MCF 10A (cell line): ENCODE measurements around the gene RBM26. TPM values are rescaled to one million over a fixed set of nuclear protein-coding genes. Genes with fewer than 3 reads are reported as not detected.

ENCODE experiments used
- BruUV-seq: library from RNA; stranded (reverse); fragments of 400-500 nt; replicated peaks from 2 replicates; lab custom pipeline; 2021; lab: Mats Ljungman, UMichigan
- CTCF ChIA-PET: fragments of 300-600 bp; sonication (Branson Sonifier 250); formaldehyde crosslinking; extraction: SDS; loops from one replicate; lab custom pipeline; 2021; ENCODE audit warnings: antibody characterized with exemption, inconsistent platforms; lab: Yijun Ruan, JAX
- POLR2A ChIA-PET: fragments of 300-600, 350-650 bp; sonication (Branson Sonifier 250); formaldehyde crosslinking; extraction: SDS; loops from one replicate; lab custom pipeline; 2020; ENCODE audit warnings: antibody characterized with exemption, inconsistent platforms; lab: Yijun Ruan, JAX
- DNase-seq: peaks from one replicate; pipeline ENCODE4 v3.0.0-alpha.2; 2018; ENCODE audit not compliant: unreplicated experiment
- H3K27ac Mint-ChIP-seq: one replicate; pipeline ENCODE4 v1.8.0; 2022; ENCODE audit warnings: mild to moderate bottlenecking, low read depth, mixed read lengths; ENCODE audit not compliant: unreplicated experiment
- H3K27me3 Mint-ChIP-seq: one replicate; pipeline ENCODE4 v1.8.0; 2022; ENCODE audit warnings: mixed read lengths; ENCODE audit not compliant: insufficient read depth, unreplicated experiment
- H3K36me3 Mint-ChIP-seq: one replicate; pipeline ENCODE4 v1.8.0; 2022; ENCODE audit warnings: mild to moderate bottlenecking, moderate library complexity, mixed read lengths; ENCODE audit not compliant: insufficient read depth, unreplicated experiment
- H3K4me1 Mint-ChIP-seq: one replicate; pipeline ENCODE4 v1.8.0; 2022; ENCODE audit warnings: mixed read lengths; ENCODE audit not compliant: insufficient read depth, unreplicated experiment
- H3K4me3 Mint-ChIP-seq: one replicate; pipeline ENCODE4 v1.8.0; 2022; ENCODE audit warnings: mild to moderate bottlenecking, moderate library complexity, mixed read lengths; ENCODE audit not compliant: unreplicated experiment
- H3K9me3 Mint-ChIP-seq: one replicate; pipeline ENCODE4 v1.8.0; 2022; ENCODE audit warnings: mixed read lengths; ENCODE audit not compliant: unreplicated experiment
- CTCF ChIP-seq: fragments of 200-600 bp; IDR thresholded peaks from one replicate; pipeline ENCODE4 v1.8.0; 2022; ENCODE audit warnings: antibody characterized with exemption, mild to moderate bottlenecking; ENCODE audit not compliant: unreplicated experiment
- intact Hi-C: fragments of 100-400 bp; cut with micrococcal nuclease; formaldehyde crosslinking; loops from 2 replicates; pipeline ENCODE4 v1.14.1; 2022
- total RNA-seq: library from RNA; stranded (reverse); gene quantifications from 2 replicates; pipeline ENCODE4 v1.2.3, GENCODE V29; 2022

RBM26 gene
- total RNA-seq, 1 experiment from 2014 or later = 72.6 TPM

GRCh38 chr13:79369226-79369625, 36.8 kb downstream of the RBM26 start:
- Mint-ChIP-seq H3K27me3 (no peaks in the 10 kb centered on the region), H3K9me3 (no peaks in the 10 kb centered on the region), H3K27ac (no peak overlapping the region), H3K36me3 (peaks cover 81% of the 10 kb centered on the region), H3K4me3 (no peak overlapping the region), H3K4me1 (no peaks in the 10 kb centered on the region)
- no TSS peak for BruUV-seq
- intact Hi-C loops = no loop called here
- DNase-seq = no peak
- POLR2A ChIA-PET = no interaction called here
- no peak for TF ChIP-seq CTCF
- CTCF ChIA-PET = no interaction called here

GRCh38 chr13:79365981-79366380, 40.1 kb downstream of the RBM26 start:
- Mint-ChIP-seq H3K4me1 (peaks cover 6% of the 10 kb centered on the region), H3K27ac (no peak overlapping the region), H3K36me3 (peaks cover 99% of the 10 kb centered on the region), H3K4me3 (no peak overlapping the region), H3K27me3 (no peaks in the 10 kb centered on the region), H3K9me3 (no peaks in the 10 kb centered on the region)
- no TSS peak for BruUV-seq
- ChIA-PET POLR2A (no interaction called here), CTCF (no interaction called here)
- intact Hi-C loops = no loop called here
- TF ChIP-seq CTCF = no peak
- no peak for DNase-seq

GRCh38 chr13:79361299-79361698, 44.8 kb downstream of the RBM26 start:
- intact Hi-C loops = no loop called here
- peaks cover 8% of the 10 kb centered on the region for H3K4me1 Mint-ChIP-seq
- H3K9me3 Mint-ChIP-seq = no peaks in the 10 kb centered on the region
- CTCF ChIA-PET = no interaction called here
- BruUV-seq = no TSS peak
- no peak overlapping the region for H3K4me3 Mint-ChIP-seq
- no peaks in the 10 kb centered on the region for H3K27me3 Mint-ChIP-seq
- POLR2A ChIA-PET = interaction anchor here (0.7 kb wide), 1 partner anchor 41 kb away, joined by 3 read pairs; no protein-coding TSS in a partner anchor
- DNase-seq = no peak
- H3K27ac Mint-ChIP-seq = peak overlapping the region; percentile 17
- no peak for TF ChIP-seq CTCF
- H3K36me3 Mint-ChIP-seq = peaks cover 92% of the 10 kb centered on the region

- Mint-ChIP-seq H3K27me3 (no peaks in the 10 kb centered on the region), H3K4me1 (peaks cover 8% of the 10 kb centered on the region), H3K4me3 (no peak overlapping the region), H3K36me3 (peaks cover 92% of the 10 kb centered on the region), H3K9me3 (no peaks in the 10 kb centered on the region), H3K27ac (no peak overlapping the region)
- TF ChIP-seq CTCF = no peak
- CTCF ChIA-PET = interaction anchor here (0.6 kb wide), 1 partner anchor 20 kb away, joined by 3 read pairs; no protein-coding TSS in a partner anchor
- intact Hi-C loops = no loop called here
- no TSS peak for BruUV-seq
- POLR2A ChIA-PET = no interaction called here
- DNase-seq = no peak
These were observed 46.0 kb downstream of the RBM26 start for GRCh38 chr13:79360095-79360494.
